DOHH2 (cell line): Measurements from ENCODE around the gene COL4A4.

Experiments used
- EZH2phosphoT487 ChIP-seq: fragments of 200-600 bp; sonication (generic); IDR thresholded peaks from 2 replicates; pipeline ENCODE4 v1.6.1; 2017; ENCODE audit warnings: borderline replicate concordance, mild to moderate bottlenecking, antibody characterized with exemption, low read length, moderate library complexity, mixed read lengths
- TF ChIP-seq, protein P1 (sequence below): fragments of 200-600 bp; sonication (generic); IDR thresholded peaks from one replicate; pipeline ENCODE4 v1.5.1; 2014; ENCODE audit warnings: antibody characterized with exemption, mild to moderate bottlenecking, low read depth, low read length; ENCODE audit not compliant: poor library complexity, severe bottlenecking

GRCh38 chr2:227098162-227098515 lies 65.9 kb downstream of the COL4A4 start:
- TF ChIP-seq, protein P1, sequence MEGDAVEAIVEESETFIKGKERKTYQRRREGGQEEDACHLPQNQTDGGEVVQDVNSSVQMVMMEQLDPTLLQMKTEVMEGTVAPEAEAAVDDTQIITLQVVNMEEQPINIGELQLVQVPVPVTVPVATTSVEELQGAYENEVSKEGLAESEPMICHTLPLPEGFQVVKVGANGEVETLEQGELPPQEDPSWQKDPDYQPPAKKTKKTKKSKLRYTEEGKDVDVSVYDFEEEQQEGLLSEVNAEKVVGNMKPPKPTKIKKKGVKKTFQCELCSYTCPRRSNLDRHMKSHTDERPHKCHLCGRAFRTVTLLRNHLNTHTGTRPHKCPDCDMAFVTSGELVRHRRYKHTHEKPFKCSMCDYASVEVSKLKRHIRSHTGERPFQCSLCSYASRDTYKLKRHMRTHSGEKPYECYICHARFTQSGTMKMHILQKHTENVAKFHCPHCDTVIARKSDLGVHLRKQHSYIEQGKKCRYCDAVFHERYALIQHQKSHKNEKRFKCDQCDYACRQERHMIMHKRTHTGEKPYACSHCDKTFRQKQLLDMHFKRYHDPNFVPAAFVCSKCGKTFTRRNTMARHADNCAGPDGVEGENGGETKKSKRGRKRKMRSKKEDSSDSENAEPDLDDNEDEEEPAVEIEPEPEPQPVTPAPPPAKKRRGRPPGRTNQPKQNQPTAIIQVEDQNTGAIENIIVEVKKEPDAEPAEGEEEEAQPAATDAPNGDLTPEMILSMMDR, result no peak
- no peak for TF ChIP-seq EZH2phosphoT487
